Suprapubic skin (tissue), 4 donors: ENCODE data around the gene ZER1.

Experiments
- EP300 ChIP-seq: sonication (generic); formaldehyde crosslinking; IDR thresholded peaks from one replicate; pipeline ENCODE4 v1.6.1; 2017; ENCODE audit warnings: antibody characterized with exemption
- POLR2A ChIP-seq, 2 donors: fragments of 450-650 bp; IDR thresholded peaks; one replicate each; pipeline ENCODE4 v1.6.1; 2017; ENCODE audit warnings: antibody characterized with exemption in 2 of 2, mild to moderate bottlenecking in 2 of 2, moderate library complexity in 2 of 2
- POLR2AphosphoS5 ChIP-seq, 3 donors: sonication (generic); formaldehyde crosslinking; IDR thresholded peaks; one replicate each; pipeline ENCODE4 v1.6.1; 2017; ENCODE audit warnings: antibody characterized with exemption in 3 of 3
- TF ChIP-seq, protein P1 (sequence below), 2 donors: fragments of 200-600 bp in 1 of 2; fragments of 450-650 bp in 1 of 2; sonication (generic) in 1 of 2; IDR thresholded peaks; one replicate each; pipeline ENCODE4 v1.5.1; 2016 to 2019; ENCODE audit warnings: antibody characterized with exemption in 2 of 2, mild to moderate bottlenecking in 1 of 2, moderate library complexity in 1 of 2

DNA sequence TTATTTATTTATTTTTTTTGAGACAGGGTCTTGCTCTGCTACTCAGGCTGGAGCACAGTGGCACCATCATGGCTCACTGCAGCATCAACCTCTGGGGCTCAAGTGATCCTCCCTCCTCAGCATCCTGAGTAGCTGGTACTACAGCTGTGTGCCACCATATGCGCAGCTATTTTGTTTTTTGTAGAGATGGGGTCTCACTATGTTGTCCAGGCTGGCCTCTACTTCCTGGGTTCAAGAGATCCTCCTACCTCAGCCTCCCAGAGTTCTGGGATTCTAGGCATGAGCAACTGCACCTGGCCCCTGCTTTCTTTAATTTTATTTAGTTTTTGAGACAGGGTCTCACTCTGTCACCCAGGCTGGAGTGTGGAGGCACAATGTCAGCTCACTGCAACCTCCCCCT, 28.3 kb downstream of the ZER1 start:
- TF ChIP-seq, protein P1, sequence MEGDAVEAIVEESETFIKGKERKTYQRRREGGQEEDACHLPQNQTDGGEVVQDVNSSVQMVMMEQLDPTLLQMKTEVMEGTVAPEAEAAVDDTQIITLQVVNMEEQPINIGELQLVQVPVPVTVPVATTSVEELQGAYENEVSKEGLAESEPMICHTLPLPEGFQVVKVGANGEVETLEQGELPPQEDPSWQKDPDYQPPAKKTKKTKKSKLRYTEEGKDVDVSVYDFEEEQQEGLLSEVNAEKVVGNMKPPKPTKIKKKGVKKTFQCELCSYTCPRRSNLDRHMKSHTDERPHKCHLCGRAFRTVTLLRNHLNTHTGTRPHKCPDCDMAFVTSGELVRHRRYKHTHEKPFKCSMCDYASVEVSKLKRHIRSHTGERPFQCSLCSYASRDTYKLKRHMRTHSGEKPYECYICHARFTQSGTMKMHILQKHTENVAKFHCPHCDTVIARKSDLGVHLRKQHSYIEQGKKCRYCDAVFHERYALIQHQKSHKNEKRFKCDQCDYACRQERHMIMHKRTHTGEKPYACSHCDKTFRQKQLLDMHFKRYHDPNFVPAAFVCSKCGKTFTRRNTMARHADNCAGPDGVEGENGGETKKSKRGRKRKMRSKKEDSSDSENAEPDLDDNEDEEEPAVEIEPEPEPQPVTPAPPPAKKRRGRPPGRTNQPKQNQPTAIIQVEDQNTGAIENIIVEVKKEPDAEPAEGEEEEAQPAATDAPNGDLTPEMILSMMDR (IDR thresholded peaks at IDR 0.05) = no peak
- TF ChIP-seq POLR2AphosphoS5 (IDR thresholded peaks at IDR 0.05) (no peak), POLR2A (IDR thresholded peaks at IDR 0.05) (no peak), EP300 (no peak)
